ENCODE measurements around the gene SFXN3. TPM values are rescaled to one million over a fixed set of nuclear protein-coding genes. Genes with fewer than 3 reads are reported as not detected.

Gene SFXN3
- total and polyA plus RNA-seq, 2 of the 13 experiments (the other 11 are each of a cell fraction or from before 2014, with no cell fraction given): 16.8 to 71.5 TPM

GRCh38 chr10:100985336-100985735 is 45.7 kb upstream of the SFXN3 start (continued):
- TF ChIP-seq, protein P1, sequence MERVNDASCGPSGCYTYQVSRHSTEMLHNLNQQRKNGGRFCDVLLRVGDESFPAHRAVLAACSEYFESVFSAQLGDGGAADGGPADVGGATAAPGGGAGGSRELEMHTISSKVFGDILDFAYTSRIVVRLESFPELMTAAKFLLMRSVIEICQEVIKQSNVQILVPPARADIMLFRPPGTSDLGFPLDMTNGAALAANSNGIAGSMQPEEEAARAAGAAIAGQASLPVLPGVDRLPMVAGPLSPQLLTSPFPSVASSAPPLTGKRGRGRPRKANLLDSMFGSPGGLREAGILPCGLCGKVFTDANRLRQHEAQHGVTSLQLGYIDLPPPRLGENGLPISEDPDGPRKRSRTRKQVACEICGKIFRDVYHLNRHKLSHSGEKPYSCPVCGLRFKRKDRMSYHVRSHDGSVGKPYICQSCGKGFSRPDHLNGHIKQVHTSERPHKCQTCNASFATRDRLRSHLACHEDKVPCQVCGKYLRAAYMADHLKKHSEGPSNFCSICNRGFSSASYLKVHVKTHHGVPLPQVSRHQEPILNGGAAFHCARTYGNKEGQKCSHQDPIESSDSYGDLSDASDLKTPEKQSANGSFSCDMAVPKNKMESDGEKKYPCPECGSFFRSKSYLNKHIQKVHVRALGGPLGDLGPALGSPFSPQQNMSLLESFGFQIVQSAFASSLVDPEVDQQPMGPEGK (CRISPR knock-in tag; IDR thresholded peaks at IDR 0.05): peak; percentile 64
- 0 out of 2 replicates have a peak, but pooled peaks have one; percentile 18 for TF ChIP-seq MED1 (CRISPR knock-in tag; IDR thresholded peaks at IDR 0.05)
- TF ChIP-seq ZNF296 (CRISPR knock-in tag; conservative IDR thresholded peaks at IDR 0.05): no peak
- TF ChIP-seq RFXAP (CRISPR knock-in tag; IDR thresholded peaks at IDR 0.05; ENCODE audit: borderline replicate concordance): no peak
- no peak for TF ChIP-seq MEIS1 (CRISPR knock-in tag; IDR thresholded peaks at IDR 0.05; ENCODE audit: borderline replicate concordance)
- TF ChIP-seq TFE3 (CRISPR knock-in tag; IDR thresholded peaks at IDR 0.05): peak; percentile 62
- TF ChIP-seq ZNF124 (CRISPR knock-in tag; IDR thresholded peaks at IDR 0.05): no peak
- TF ChIP-seq ZNF547 (CRISPR knock-in tag; IDR thresholded peaks at IDR 0.05): no peak
- TF ChIP-seq ZNF207 (IDR thresholded peaks at IDR 0.05; ENCODE audit: borderline replicate concordance): no peak
- TF ChIP-seq GATAD2A (CRISPR knock-in tag; IDR thresholded peaks at IDR 0.05): 0 out of 2 replicates have a peak, but pooled peaks have one; percentile 14
- 0 out of 2 replicates have a peak, but pooled peaks have one; percentile 18 for TF ChIP-seq FOXK1 (CRISPR knock-in tag; IDR thresholded peaks at IDR 0.05; ENCODE audit: borderline replicate concordance, low read depth)
- TF ChIP-seq ZNF121 (CRISPR knock-in tag; IDR thresholded peaks at IDR 0.05): no peak
- TF ChIP-seq ZNF468 (CRISPR knock-in tag; IDR thresholded peaks at IDR 0.05): no peak
- no peak for TF ChIP-seq ZNF441 (CRISPR knock-in tag; IDR thresholded peaks at IDR 0.05; ENCODE audit: borderline replicate concordance)
- TF ChIP-seq, protein P2, sequence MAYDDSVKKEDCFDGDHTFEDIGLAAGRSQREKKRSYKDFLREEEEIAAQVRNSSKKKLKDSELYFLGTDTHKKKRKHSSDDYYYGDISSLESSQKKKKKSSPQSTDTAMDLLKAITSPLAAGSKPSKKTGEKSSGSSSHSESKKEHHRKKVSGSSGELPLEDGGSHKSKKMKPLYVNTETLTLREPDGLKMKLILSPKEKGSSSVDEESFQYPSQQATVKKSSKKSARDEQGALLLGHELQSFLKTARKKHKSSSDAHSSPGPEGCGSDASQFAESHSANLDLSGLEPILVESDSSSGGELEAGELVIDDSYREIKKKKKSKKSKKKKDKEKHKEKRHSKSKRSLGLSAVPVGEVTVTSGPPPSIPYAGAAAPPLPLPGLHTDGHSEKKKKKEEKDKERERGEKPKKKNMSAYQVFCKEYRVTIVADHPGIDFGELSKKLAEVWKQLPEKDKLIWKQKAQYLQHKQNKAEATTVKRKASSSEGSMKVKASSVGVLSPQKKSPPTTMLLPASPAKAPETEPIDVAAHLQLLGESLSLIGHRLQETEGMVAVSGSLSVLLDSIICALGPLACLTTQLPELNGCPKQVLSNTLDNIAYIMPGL (CRISPR knock-in tag; IDR thresholded peaks at IDR 0.05; ENCODE audit: borderline replicate concordance in 1 of 2, low read depth in 1 of 2): 0 out of 4 replicates have a peak, but pooled peaks of 1 of the 2 experiments have one; percentile 16
- no peak for TF ChIP-seq GTF2F1 (IDR thresholded peaks at IDR 0.05; ENCODE audit: low read length)
- peak; percentile 48; the same call in 1 of the 2 replicates for TF ChIP-seq SP5 (CRISPR knock-in tag; IDR thresholded peaks at IDR 0.05; ENCODE audit: borderline replicate concordance, low read depth)
- no peak for TF ChIP-seq DNMT3B (CRISPR knock-in tag; conservative IDR thresholded peaks at IDR 0.05)
- TF ChIP-seq ZNF790 (CRISPR knock-in tag; IDR thresholded peaks at IDR 0.05; ENCODE audit: borderline replicate concordance): no peak
- peak; percentile 5 for TF ChIP-seq HNRNPK (IDR thresholded peaks at IDR 0.05; ENCODE audit: low read depth, low read length, poor library complexity, severe bottlenecking)
- TF ChIP-seq BRD4 (CRISPR knock-in tag; IDR thresholded peaks at IDR 0.05): no peak
